ENCODE data around the gene SEMA3D. TPM values are rescaled to one million over a fixed set of nuclear protein-coding genes. Genes with fewer than 3 reads are reported as not detected.

SEMA3D gene
- total and polyA plus RNA-seq, 4 donors = 0.53 to 49.0 (median 2.6) TPM

- no peak overlapping the region for H3K9ac ChIP-seq (ENCODE audit: insufficient read depth in 1 of 2, low read length in 2 of 2)
- H3K36me3 ChIP-seq (ENCODE audit: control insufficient read depth in 4 of 4, insufficient read depth in 4 of 4, low read length in 4 of 4) = peaks cover 0 to 23% (median 2%) of the 10 kb centered on the region in 4 donors
- no peak for DNase-seq
- H3K9me3 ChIP-seq (ENCODE audit: control insufficient read depth in 4 of 4, insufficient read depth in 3 of 4, low read length in 3 of 4) = no peaks in the 10 kb centered on the region
- no peaks in the 10 kb centered on the region for H3K27me3 ChIP-seq (ENCODE audit: control insufficient read depth in 3 of 3, insufficient read depth in 3 of 3, low read length in 2 of 3)
- no peak for TF ChIP-seq CTCF (IDR thresholded peaks at IDR 0.05; ENCODE audit: control extremely low read depth, extremely low read depth)
- H3K4me3 ChIP-seq = no peak overlapping the region
- peaks cover 0 to 16% (median 0%) of the 10 kb centered on the region in 5 donors for H3K4me1 ChIP-seq (ENCODE audit: control insufficient read depth in 5 of 5, insufficient read depth in 5 of 5, low read length in 5 of 5)
- no peak overlapping the region for H3K27ac ChIP-seq (ENCODE audit: low read depth in 1 of 2, low read length in 1 of 2)
- no peak for ATAC-seq (ENCODE audit: insufficient read depth, low FRiP score)
- WGBS, 2 donors = 64 to 71% methylated on average over 7 of the region's 7 CpGs
These were observed 153.6 kb downstream of the SEMA3D start for GRCh38 chr7:85033263-85033662.

DNA sequence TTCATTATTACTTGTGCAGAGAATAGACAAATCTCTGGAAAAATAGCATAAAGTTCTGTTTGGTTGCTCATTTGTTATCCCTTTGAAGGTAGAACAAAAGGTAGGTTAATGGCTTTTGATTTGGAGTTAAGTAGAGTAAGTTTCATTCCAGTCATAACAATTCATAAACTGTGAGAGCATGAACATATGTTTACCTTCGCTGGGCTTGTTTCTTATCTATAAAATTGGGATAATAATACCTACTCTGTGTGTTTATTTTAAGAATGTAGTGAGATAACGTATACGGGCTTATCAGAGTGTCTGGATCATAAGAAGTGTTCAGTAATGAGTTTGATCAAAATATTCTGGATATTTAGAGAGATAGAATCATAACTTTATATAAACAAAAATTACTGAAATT lies 155.4 kb downstream of the SEMA3D start:
- H3K4me3 ChIP-seq = no peak overlapping the region
- 48 to 68% methylated on average over 3 of the region's 3 CpGs for WGBS, 2 donors
- peaks cover 0 to 16% (median 0%) of the 10 kb centered on the region in 5 donors for H3K4me1 ChIP-seq (ENCODE audit: control insufficient read depth in 5 of 5, insufficient read depth in 5 of 5, low read length in 5 of 5)
- H3K27me3 ChIP-seq (ENCODE audit: control insufficient read depth in 3 of 3, insufficient read depth in 3 of 3, low read length in 2 of 3) = no peaks in the 10 kb centered on the region
- no peak overlapping the region for H3K27ac ChIP-seq (ENCODE audit: low read depth in 1 of 2, low read length in 1 of 2)
- no peaks in the 10 kb centered on the region for H3K9me3 ChIP-seq (ENCODE audit: control insufficient read depth in 4 of 4, insufficient read depth in 3 of 4, low read length in 3 of 4)
- TF ChIP-seq CTCF (IDR thresholded peaks at IDR 0.05; ENCODE audit: control extremely low read depth, extremely low read depth) = no peak
- H3K36me3 ChIP-seq (ENCODE audit: control insufficient read depth in 4 of 4, insufficient read depth in 4 of 4, low read length in 4 of 4) = peaks cover 0 to 26% (median 2%) of the 10 kb centered on the region in 4 donors
- ATAC-seq (ENCODE audit: insufficient read depth, low FRiP score) (no peak), DNase-seq (no peak)
- no peak overlapping the region for H3K9ac ChIP-seq (ENCODE audit: insufficient read depth in 1 of 2, low read length in 2 of 2)

GRCh38 chr7:85030893-85031292 lies 156.0 kb downstream of the SEMA3D start:
- peaks cover 0 to 26% (median 2%) of the 10 kb centered on the region in 4 donors for H3K36me3 ChIP-seq (ENCODE audit: control insufficient read depth in 4 of 4, insufficient read depth in 4 of 4, low read length in 4 of 4)
- ATAC-seq (ENCODE audit: insufficient read depth, low FRiP score) (no peak), DNase-seq (peak in 2 of 3 donors; percentile 79 to 80)
- no peak overlapping the region for H3K27ac ChIP-seq (ENCODE audit: low read depth in 1 of 2, low read length in 1 of 2)
- H3K9ac ChIP-seq (ENCODE audit: insufficient read depth in 1 of 2, low read length in 2 of 2) = no peak overlapping the region
- no peaks in the 10 kb centered on the region for H3K9me3 ChIP-seq (ENCODE audit: control insufficient read depth in 4 of 4, insufficient read depth in 3 of 4, low read length in 3 of 4)
- H3K4me3 ChIP-seq = no peak overlapping the region
- no peaks in the 10 kb centered on the region for H3K27me3 ChIP-seq (ENCODE audit: control insufficient read depth in 3 of 3, insufficient read depth in 3 of 3, low read length in 2 of 3)
- no peak for TF ChIP-seq CTCF (IDR thresholded peaks at IDR 0.05; ENCODE audit: control extremely low read depth, extremely low read depth)
- peaks cover 0 to 14% (median 0%) of the 10 kb centered on the region in 5 donors for H3K4me1 ChIP-seq (ENCODE audit: control insufficient read depth in 5 of 5, insufficient read depth in 5 of 5, low read length in 5 of 5)

- DNase-seq = no peak
- Histone ChIP-seq H3K27ac (ENCODE audit: low read depth in 1 of 2, low read length in 1 of 2) (no peak overlapping the region), H3K36me3 (ENCODE audit: control insufficient read depth in 4 of 4, insufficient read depth in 4 of 4, low read length in 4 of 4) (peaks cover 0 to 19% (median 2%) of the 10 kb centered on the region in 4 donors), H3K4me1 (ENCODE audit: control insufficient read depth in 5 of 5, insufficient read depth in 5 of 5, low read length in 5 of 5) (peaks cover 0 to 10% (median 0%) of the 10 kb centered on the region in 5 donors), H3K27me3 (ENCODE audit: control insufficient read depth in 3 of 3, insufficient read depth in 3 of 3, low read length in 2 of 3) (no peaks in the 10 kb centered on the region), H3K9ac (ENCODE audit: insufficient read depth in 1 of 2, low read length in 2 of 2) (no peak overlapping the region), H3K4me3 (no peak overlapping the region), H3K9me3 (ENCODE audit: control insufficient read depth in 4 of 4, insufficient read depth in 3 of 4, low read length in 3 of 4) (no peaks in the 10 kb centered on the region)
- WGBS, 2 donors = 59 to 78% methylated on average over 3 of the region's 3 CpGs
- ATAC-seq (ENCODE audit: insufficient read depth, low FRiP score) = peak; percentile 23
- TF ChIP-seq CTCF (IDR thresholded peaks at IDR 0.05; ENCODE audit: control extremely low read depth, extremely low read depth) = no peak
These were observed 161.5 kb downstream of the SEMA3D start for GRCh38 chr7:85025312-85025756.
